Measurements from ENCODE around the gene BMPR2.

GRCh38 chr2:202479090-202479489, 103.0 kb downstream of the BMPR2 start:
- TF ChIP-seq GATA2 (IDR thresholded peaks at IDR 0.05; ENCODE audit: low read depth, low read length): no peak
- TF ChIP-seq GATA3 (IDR thresholded peaks at IDR 0.05; ENCODE audit: low read depth, low read length): no peak
